ENCODE data around the gene C2CD4C. TPM values are rescaled to one million over a fixed set of nuclear protein-coding genes. Genes with fewer than 3 reads are reported as not detected.

Gene C2CD4C
- total RNA-seq, 1 experiment from 2014 or later: 14.6 TPM

DNA sequence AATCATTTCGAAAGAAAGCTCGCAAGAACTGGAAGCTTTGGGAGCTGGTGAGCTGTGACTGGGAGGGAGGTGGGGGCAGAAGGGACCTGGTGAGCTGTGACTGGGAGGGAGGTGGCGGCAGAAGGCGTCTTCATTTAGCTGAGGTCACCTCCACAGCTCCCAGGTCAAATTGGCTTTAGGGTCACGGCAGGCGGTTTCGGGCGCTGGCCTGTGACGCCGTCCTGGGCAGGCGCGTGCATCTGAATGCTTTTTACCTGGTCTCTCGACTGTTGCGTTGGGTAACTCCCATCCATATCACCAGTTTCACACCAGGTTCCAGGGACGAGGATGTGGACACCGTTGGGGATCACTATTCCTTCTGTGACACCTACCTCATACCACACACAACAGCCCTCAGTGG, 29.2 kb downstream of the C2CD4C start:
- no peak overlapping the region for H2AK5ac ChIP-seq (ENCODE audit: insufficient read length, low read length)
- H2BK15ac ChIP-seq (ENCODE audit: low read depth, low read length): no peak overlapping the region
- no peak overlapping the region for H2BK5ac ChIP-seq (ENCODE audit: insufficient read length, low read length)
- no peak overlapping the region for H2AFZ ChIP-seq (ENCODE audit: low read length)
- no peak overlapping the region for H3T11ph ChIP-seq (ENCODE audit: low read length)
- H2BK12ac ChIP-seq (ENCODE audit: insufficient read length, low read depth, low read length): no peak overlapping the region
- H3K9ac ChIP-seq (ENCODE audit: extremely low read depth, insufficient read length, low read length): no peak overlapping the region
- no peak overlapping the region for H3K23ac ChIP-seq (ENCODE audit: insufficient read length, low read depth, low read length)
- no peak overlapping the region for H3K18ac ChIP-seq (ENCODE audit: insufficient read length, low read depth, low read length)
- H3K4ac ChIP-seq (ENCODE audit: low read depth, low read length): no peak overlapping the region
- H3K4me2 ChIP-seq (ENCODE audit: insufficient read depth, insufficient read length, low read length): no peak overlapping the region
- WGBS (ENCODE audit: extremely low coverage, insufficient read length, low lambda C conversion rate): no CpG with 5 or more reads among the region's 16 CpGs
- H3K4me1 ChIP-seq (ENCODE audit: insufficient read depth, low read length): no peaks in the 10 kb centered on the region
- no peaks in the 10 kb centered on the region for H3K27me3 ChIP-seq (ENCODE audit: insufficient read depth, low read length)
- H2BK120ac ChIP-seq (ENCODE audit: low read depth, low read length, poor library complexity, severe bottlenecking): no peak overlapping the region
- H4K8ac ChIP-seq (replicated peaks; ENCODE audit: insufficient read length, low read depth, low read length): no peak overlapping the region
- H3K9me3 ChIP-seq (ENCODE audit: control insufficient read depth, low read depth, low read length): no peaks in the 10 kb centered on the region
- H3K56ac ChIP-seq (ENCODE audit: insufficient read length, low read depth, low read length): no peak overlapping the region
- no peak overlapping the region for H3K27ac Mint-ChIP-seq
- H3K14ac ChIP-seq (ENCODE audit: insufficient read depth, low read length): no peak overlapping the region; the same call in 1 of the 2 replicates
- DNase-seq: no peak
- H4K91ac ChIP-seq (ENCODE audit: insufficient read length, low read depth, low read length): no peak overlapping the region
- H2BK20ac ChIP-seq (ENCODE audit: low read depth, low read length, poor library complexity, severe bottlenecking): no peak overlapping the region
- no peak overlapping the region for H4K5ac ChIP-seq (ENCODE audit: insufficient read length, low read depth, low read length)
- peaks cover 0 to 4% (median 2%) of the 10 kb centered on the region in 3 experiments; a peak in 3 of 7 replicates for H3K36me3 Mint-ChIP-seq (ENCODE audit: insufficient read depth in 1 of 3, low read depth in 3 of 3)
- peaks cover 41% of the 10 kb centered on the region for H3K27me3 Mint-ChIP-seq (ENCODE audit: low read depth)
- TF ChIP-seq, protein P1, sequence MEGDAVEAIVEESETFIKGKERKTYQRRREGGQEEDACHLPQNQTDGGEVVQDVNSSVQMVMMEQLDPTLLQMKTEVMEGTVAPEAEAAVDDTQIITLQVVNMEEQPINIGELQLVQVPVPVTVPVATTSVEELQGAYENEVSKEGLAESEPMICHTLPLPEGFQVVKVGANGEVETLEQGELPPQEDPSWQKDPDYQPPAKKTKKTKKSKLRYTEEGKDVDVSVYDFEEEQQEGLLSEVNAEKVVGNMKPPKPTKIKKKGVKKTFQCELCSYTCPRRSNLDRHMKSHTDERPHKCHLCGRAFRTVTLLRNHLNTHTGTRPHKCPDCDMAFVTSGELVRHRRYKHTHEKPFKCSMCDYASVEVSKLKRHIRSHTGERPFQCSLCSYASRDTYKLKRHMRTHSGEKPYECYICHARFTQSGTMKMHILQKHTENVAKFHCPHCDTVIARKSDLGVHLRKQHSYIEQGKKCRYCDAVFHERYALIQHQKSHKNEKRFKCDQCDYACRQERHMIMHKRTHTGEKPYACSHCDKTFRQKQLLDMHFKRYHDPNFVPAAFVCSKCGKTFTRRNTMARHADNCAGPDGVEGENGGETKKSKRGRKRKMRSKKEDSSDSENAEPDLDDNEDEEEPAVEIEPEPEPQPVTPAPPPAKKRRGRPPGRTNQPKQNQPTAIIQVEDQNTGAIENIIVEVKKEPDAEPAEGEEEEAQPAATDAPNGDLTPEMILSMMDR (conservative IDR thresholded peaks at IDR 0.05): no peak
- peaks cover 12 to 21% of the 10 kb centered on the region in 2 experiments for H3K4me1 Mint-ChIP-seq
- H3K23me2 ChIP-seq (ENCODE audit: insufficient read length, low read depth, low read length, poor library complexity, severe bottlenecking): no peaks in the 10 kb centered on the region
- no peak overlapping the region for H3K4me3 Mint-ChIP-seq
- H3K79me1 ChIP-seq (ENCODE audit: insufficient read depth, low read depth, low read length, poor library complexity, severe bottlenecking): no peaks in the 10 kb centered on the region
- no peak overlapping the region for H3K27ac ChIP-seq (ENCODE audit: insufficient read length, low read depth, low read length)
- no peaks in the 10 kb centered on the region for H4K20me1 ChIP-seq (ENCODE audit: control insufficient read depth, insufficient read depth, insufficient read length)
- H3K79me2 ChIP-seq (ENCODE audit: insufficient read depth, low read length): no peaks in the 10 kb centered on the region
- peaks cover 15 to 27% of the 10 kb centered on the region in 2 experiments for H3K9me3 Mint-ChIP-seq
